IPS DF 19.7 (cell line): Measurements from ENCODE around the gene PTPRF.

ENCODE experiments used
- DNase-seq: peaks from one replicate; pipeline ENCODE4 v3.0.0-alpha.2; 2013; ENCODE audit warnings: low read depth, low spot score

The PTPRF gene

GRCh38 chr1:43577655-43578542 lies 47.2 kb downstream of the PTPRF start:
- DNase-seq: no peak

DNA sequence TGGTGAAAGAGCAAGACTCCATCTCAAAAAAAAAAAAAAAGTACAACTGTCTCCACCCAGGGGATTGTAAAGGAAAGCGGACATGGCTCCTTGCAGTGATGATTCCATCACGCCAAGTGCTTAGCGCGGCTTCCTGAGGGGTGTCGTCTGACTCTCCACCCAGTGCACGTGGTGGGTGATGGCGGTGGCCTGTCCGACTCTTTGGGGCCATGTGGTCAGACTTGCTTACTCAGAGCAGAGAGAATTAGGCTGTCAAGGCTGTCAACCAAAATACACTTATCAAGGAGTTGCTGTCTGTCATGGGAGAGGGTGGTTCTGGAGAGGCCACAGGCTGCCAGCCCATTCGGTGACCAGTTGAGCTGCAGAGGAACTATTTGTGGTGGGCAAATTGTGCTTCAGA lies 49.4 kb downstream of the PTPRF start:
- DNase-seq: no peak

- no peak for DNase-seq
Measured at GRCh38 chr1:43582162-43582566, 51.5 kb downstream of the PTPRF start.

DNA sequence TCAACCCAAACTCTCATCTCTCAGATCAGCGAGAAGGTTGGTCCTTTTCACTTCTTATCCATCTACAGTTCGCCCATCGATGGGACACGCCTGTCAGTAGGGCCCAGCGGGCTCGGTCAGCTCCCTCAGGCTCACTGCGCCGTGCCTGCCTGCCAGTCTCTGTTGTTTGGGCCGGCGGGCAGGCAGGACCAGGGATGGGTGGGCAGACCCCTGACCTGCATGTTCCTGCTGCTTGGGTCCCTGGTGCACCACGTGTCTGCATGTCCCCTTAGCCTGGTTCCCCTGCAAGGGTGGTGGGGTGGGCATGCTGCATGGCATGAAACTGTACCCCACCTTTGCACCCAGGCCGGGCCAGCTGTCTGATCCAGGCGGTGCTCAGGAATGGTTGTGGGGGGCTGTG lies 52.4 kb downstream of the PTPRF start:
- DNase-seq: no peak

DNA sequence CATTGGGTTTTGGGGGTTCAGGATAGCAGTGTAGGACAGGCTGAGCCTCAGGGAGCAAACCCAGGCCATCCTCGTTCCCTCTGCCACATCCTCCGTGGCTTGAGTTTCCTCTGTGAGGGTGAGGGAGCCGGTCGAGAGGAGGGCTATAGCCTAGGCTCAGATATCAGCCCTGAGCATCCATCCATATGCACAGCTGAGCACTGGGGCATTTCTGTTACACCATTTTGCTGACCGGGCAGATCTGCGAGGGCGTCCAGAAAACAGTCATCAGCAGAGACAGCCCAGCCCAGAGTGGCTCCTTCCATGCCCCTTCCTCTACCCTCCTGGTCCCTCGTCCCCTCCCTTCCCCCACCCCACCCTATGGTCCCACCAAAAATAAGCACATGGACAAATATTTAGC lies 53.5 kb downstream of the PTPRF start:
- no peak for DNase-seq

GRCh38 chr1:43585557-43585956 lies 54.9 kb downstream of the PTPRF start:
- DNase-seq: no peak

GRCh38 chr1:43586136-43586731 lies 55.6 kb downstream of the PTPRF start:
- DNase-seq: no peak

DNA sequence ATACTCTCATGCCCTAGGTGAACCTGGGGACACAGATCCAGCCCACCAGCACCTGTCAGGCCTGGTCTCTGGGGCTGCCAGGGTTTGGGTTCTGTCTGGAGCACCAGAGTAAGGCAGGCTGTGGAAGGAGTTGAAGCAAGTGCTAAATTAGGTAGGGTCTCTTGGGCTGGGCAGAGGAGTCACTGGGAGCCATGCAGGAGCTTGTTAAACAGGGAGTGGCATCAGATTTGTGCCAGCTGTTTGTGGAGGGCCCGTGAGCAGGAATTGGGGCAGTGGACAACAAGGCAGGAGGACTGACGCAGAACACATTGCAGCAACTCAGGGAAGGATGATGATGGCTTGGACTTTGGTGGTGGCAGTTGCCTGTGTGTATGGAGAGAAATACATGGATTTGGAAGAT lies 56.3 kb downstream of the PTPRF start:
- no peak for DNase-seq

GRCh38 chr1:43587594-43587993 lies 56.9 kb downstream of the PTPRF start:
- DNase-seq: no peak

DNA sequence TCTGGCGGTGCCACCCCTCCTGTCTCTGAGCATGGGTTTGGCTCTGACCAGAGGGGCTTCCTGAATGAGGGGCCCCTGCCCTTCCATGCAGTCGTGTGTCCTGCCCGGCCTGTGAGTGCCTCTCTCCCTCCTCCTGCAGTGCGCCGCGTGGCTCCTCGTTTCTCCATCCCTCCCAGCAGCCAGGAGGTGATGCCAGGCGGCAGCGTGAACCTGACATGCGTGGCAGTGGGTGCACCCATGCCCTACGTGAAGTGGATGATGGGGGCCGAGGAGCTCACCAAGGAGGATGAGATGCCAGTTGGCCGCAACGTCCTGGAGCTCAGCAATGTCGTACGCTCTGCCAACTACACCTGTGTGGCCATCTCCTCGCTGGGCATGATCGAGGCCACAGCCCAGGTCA lies 57.9 kb downstream of the PTPRF start:
- DNase-seq: no peak

DNA sequence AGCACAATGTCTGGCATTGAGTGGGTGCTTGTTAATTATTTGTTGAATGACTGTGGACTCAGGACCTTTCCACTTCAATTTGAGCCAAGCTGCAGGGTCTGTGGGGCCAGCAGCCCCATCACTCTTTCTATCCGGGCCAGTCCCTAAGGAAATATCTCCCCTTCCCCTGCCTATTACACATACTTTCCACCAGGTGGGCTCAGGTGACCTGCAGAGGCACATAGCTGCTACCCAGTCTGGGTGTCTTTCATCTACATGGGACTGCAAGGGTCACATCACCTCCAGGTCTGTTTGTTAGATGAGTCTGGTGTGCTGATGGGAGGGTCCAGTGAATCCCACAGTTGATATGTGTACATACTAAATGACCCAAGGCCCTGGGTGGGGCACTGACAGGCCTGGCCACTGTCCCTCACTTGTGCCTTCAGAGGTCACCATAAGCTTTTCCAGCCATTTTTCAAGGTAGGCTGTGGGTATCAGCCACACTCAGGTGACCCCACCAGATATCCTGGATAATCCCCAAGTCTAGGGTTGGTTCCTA lies 59.8 kb downstream of the PTPRF start:
- DNase-seq: no peak

GRCh38 chr1:43591181-43591580 lies 60.5 kb downstream of the PTPRF start:
- no peak for DNase-seq

- no peak for DNase-seq
Measured at GRCh38 chr1:43592051-43592665, 61.5 kb downstream of the PTPRF start.

- no peak for DNase-seq
Measured at GRCh38 chr1:43592974-43593683, 62.4 kb downstream of the PTPRF start.

GRCh38 chr1:43596579-43596978 lies 65.9 kb downstream of the PTPRF start:
- no peak for DNase-seq

GRCh38 chr1:43597028-43597427 lies 66.3 kb downstream of the PTPRF start:
- DNase-seq: no peak

GRCh38 chr1:43597721-43598120 lies 67.0 kb downstream of the PTPRF start:
- DNase-seq: no peak

- no peak for DNase-seq
Measured at GRCh38 chr1:43598622-43599021, 67.9 kb downstream of the PTPRF start.

DNA sequence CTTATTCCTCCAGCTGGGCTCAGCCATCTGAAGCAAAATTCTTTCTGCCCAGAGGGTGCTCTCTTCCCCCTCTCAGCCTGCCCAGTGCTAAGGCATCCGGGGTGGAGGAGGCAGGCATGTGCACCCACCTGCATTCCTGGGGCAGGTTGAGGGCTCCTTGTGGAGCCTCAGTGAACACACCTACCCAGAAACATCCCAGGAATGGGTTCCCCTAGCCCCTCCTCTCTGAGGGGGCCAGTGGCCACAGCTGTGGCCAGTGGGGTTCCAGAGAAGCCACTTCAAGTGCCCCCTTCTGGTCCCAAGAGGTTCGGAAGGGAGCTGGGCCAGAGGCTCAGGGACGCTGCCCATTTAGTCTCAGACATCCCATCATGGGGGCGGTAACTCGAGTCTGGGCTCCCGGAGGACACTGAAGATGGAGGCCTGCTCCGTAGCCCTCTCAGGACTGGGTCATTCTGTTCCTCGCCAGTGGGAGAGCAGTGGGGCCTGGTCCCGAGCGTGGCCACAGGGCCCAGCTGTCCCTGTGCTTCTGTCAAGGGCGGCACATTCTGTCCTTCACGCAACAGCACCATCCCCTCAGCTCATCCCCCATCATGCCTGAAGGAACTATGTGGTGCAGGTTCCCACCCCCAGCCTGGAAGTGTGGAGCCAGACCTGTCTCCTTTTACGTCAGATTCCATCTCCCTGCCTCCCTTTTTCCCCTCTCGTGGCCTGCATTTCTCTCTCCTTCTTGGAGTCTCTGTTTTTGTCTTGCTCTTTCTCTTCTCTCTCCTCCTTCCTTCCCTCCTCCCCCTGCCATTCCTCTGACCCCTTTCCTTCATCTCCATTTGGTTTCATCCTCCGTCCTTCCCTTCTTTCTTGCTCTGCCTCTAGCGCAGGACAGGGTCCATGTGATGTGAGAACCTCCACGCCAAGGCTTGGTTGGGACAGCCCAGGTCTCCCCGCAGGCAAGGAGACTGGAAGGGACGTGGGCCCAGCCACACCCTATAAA lies 69.6 kb downstream of the PTPRF start:
- no peak for DNase-seq

DNA sequence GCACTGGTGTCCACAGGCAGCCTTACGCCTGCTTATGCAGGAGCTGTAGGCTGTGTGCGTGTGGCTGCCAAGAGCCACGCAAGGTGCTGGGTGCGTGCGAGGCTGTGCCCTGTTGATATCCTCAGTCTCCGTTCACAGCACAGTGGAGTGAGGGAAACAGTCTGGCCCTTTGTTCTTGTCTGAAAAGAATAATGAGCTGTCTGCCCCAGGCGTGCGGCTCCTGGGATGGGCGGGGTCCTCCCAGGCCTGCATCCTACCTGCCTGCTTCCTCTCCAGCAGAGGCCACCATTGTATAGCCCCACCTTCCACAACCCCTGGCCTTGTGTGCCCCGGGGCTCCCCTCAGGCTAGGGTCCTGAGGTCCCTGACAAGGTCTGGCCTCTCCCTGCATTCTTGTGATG lies 72.3 kb downstream of the PTPRF start:
- no peak for DNase-seq

- DNase-seq: no peak
Measured at GRCh38 chr1:43604192-43604591, 73.5 kb downstream of the PTPRF start.
